Measurements from ENCODE around the gene PIR. TPM values are rescaled to one million over a fixed set of nuclear protein-coding genes. Genes with fewer than 3 reads are reported as not detected.

PIR gene
- total RNA-seq, 1 donor from 2014 or later, result 4.9 TPM

DNA sequence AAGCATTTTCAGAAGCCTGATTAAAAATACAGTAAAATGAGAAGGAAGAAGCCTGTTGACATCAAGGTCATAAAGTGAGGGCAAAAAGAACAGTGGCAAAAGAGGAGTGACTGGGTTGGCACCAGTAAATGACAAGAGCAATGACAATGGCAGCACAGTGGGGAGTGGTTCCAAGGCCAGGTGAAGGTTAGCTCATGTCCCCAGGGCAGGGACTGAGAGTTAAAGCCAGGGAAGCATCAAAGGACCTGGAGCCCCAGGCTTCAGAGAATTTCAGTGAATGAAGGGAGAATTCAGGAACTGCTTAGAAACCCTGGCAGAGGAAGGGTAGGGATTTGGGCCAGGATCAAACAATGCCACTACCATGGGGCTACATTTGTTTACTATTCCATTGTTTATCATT, 149.0 kb downstream of the PIR start:
- TF ChIP-seq, protein P1, sequence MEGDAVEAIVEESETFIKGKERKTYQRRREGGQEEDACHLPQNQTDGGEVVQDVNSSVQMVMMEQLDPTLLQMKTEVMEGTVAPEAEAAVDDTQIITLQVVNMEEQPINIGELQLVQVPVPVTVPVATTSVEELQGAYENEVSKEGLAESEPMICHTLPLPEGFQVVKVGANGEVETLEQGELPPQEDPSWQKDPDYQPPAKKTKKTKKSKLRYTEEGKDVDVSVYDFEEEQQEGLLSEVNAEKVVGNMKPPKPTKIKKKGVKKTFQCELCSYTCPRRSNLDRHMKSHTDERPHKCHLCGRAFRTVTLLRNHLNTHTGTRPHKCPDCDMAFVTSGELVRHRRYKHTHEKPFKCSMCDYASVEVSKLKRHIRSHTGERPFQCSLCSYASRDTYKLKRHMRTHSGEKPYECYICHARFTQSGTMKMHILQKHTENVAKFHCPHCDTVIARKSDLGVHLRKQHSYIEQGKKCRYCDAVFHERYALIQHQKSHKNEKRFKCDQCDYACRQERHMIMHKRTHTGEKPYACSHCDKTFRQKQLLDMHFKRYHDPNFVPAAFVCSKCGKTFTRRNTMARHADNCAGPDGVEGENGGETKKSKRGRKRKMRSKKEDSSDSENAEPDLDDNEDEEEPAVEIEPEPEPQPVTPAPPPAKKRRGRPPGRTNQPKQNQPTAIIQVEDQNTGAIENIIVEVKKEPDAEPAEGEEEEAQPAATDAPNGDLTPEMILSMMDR (IDR thresholded peaks at IDR 0.05; ENCODE audit: insufficient read depth, low read length, poor library complexity, severe bottlenecking), result no peak
- Histone ChIP-seq H3K36me3 (ENCODE audit: control insufficient read depth, insufficient read depth, low read length) (no peaks in the 10 kb centered on the region), H3K27me3 (ENCODE audit: control insufficient read depth, insufficient read depth, low read length) (no peaks in the 10 kb centered on the region), H3K4me3 (ENCODE audit: low read depth, low read length) (no peak overlapping the region)
- DNase-seq (ENCODE audit: low read depth), result no peak

DNA sequence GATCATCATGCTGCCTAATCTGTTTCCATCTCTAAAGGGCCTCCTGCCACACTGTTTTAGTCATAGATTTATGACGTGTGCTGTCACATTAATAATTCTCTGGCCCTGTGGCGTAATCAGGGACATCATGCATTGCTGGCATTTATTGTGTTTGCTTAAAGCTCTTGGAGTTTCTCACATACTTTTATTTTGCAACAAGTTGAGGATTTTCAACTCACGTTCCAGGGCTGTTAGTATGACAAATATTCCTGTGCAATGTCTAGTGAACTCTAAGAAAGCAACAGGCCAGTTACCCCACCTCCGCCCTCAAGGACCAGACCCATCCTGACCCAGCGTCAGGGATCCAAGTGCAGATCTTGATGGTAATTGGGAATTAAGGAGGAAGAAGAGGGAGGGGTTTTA, 150.1 kb downstream of the PIR start:
- Histone ChIP-seq H3K36me3 (ENCODE audit: control insufficient read depth, insufficient read depth, low read length) (no peaks in the 10 kb centered on the region), H3K27me3 (ENCODE audit: control insufficient read depth, insufficient read depth, low read length) (no peaks in the 10 kb centered on the region), H3K4me3 (ENCODE audit: low read depth, low read length) (no peak overlapping the region)
- TF ChIP-seq, protein P1 (IDR thresholded peaks at IDR 0.05; ENCODE audit: insufficient read depth, low read length, poor library complexity, severe bottlenecking), result no peak
- no peak for DNase-seq (ENCODE audit: low read depth)

DNA sequence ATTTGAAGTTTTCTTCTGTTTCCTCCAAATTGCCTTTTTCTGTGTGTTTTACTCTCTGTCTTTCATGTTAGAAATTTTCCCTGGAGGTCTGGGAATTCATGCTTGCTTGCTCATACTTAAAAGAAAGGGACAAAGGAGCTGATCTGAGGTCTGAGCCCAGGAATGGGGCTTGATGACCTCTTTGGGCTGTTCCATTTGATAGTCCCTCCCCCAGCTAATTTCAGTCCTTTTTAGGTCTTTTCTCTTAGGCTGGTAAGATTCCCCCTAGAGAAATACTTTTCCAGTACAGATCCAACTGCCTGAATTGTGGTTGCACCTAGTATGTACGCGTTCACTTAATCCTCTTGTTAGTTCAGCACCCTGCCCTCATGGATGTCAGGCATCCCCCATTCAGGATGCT, 152.3 kb downstream of the PIR start:
- no peak for DNase-seq (ENCODE audit: low read depth)
- no peak overlapping the region for H3K4me3 ChIP-seq (ENCODE audit: low read depth, low read length)
- no peaks in the 10 kb centered on the region for H3K27me3 ChIP-seq (ENCODE audit: control insufficient read depth, insufficient read depth, low read length)
- no peaks in the 10 kb centered on the region for H3K36me3 ChIP-seq (ENCODE audit: control insufficient read depth, insufficient read depth, low read length)
- TF ChIP-seq, protein P1 (IDR thresholded peaks at IDR 0.05; ENCODE audit: insufficient read depth, low read length, poor library complexity, severe bottlenecking), result no peak

DNA sequence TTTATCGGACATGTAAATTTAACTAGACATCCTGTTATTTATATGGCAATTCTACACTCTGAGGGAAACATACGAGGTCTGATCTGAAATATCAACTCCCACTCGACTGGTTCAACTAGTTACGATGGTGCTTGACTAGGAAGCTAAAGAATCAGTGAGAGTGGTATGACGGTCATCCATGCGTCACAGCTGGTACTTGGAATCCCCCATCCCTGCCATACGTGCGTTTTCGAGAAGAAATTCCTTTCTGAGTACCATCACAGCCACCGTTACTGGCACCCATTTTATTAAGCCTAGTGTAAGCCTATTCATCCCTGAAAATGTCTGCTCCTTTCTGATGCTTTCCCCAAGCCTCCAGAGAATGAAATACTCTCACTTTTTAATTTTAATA, 157.1 kb downstream of the PIR start:
- peak; percentile 29 for DNase-seq (ENCODE audit: low read depth)
- Histone ChIP-seq H3K27me3 (ENCODE audit: control insufficient read depth, insufficient read depth, low read length) (no peaks in the 10 kb centered on the region), H3K4me3 (ENCODE audit: low read depth, low read length) (peak overlapping the region; percentile 39), H3K36me3 (ENCODE audit: control insufficient read depth, insufficient read depth, low read length) (no peaks in the 10 kb centered on the region)
- TF ChIP-seq, protein P1 (IDR thresholded peaks at IDR 0.05; ENCODE audit: insufficient read depth, low read length, poor library complexity, severe bottlenecking), result no peak

DNA sequence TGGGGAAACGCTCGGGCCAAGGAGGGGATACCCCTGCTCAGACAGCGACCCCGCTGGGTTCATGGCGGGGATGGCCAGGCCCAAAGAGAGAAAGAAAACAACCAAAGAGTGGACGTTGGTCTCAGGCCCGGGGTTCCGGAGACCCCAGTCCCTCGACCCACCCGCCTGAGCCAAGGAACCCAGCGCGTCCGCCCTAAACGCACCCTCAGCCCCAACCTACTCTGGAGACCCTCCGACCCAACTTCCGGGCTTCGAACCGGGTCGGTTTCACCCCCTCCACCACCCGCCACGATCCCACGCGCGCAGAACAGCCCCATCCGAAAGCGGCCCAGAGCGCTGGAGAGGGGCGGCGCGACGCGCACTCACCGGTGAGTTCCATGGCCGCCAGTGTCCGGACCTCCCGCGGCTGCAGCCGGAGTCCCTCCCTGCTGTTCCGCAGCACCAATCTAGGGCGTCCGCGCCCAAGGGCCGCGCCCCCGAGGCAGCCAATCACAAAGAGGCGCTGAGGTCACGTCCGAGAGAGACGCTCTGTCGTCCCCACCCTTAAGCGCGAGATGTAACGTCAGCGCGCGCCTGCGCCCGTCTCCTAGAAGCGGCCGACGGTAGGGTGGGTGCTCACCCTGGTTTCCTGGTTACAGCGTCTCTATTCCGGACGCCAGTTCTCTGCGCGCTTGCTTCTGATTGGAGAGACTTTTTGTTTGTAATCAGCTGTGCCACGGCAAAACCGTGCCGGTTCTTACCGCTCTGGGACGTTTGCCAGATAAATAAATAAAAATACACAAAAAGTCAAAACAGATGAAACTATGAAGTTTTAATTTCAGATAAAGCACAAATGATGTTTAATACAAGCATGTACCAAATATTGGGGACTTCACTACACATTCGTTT, 157.8 kb downstream of the PIR start, which contains the start of gene PIGA:
Gene PIGA (minus strand): TSS at position 389 of the 888 bp plus-strand sequence. CDS start 3,593 bp downstream, outside the sequence.
- no peaks in the 10 kb centered on the region for H3K27me3 ChIP-seq (ENCODE audit: control insufficient read depth, insufficient read depth, low read length)
- no peaks in the 10 kb centered on the region for H3K36me3 ChIP-seq (ENCODE audit: control insufficient read depth, insufficient read depth, low read length)
- peak within 1 kb of the TSS; percentile 67 for H3K4me3 ChIP-seq (ENCODE audit: low read depth, low read length)
- peak; percentile 80 for DNase-seq (ENCODE audit: low read depth)
- TF ChIP-seq, protein P1 (IDR thresholded peaks at IDR 0.05; ENCODE audit: insufficient read depth, low read length, poor library complexity, severe bottlenecking), result no peak

Other genes with a start within 250 kb of the PIR start
- gene ASB9, start 223.2 kb downstream of the PIR start, total RNA-seq, result 0.25 and 3.6 TPM in 2 replicates
- not detected in 2 replicates for gene ASB11, start 177.7 kb downstream of the PIR start, total RNA-seq
- gene PIGA, start 157.8 kb downstream of the PIR start, total RNA-seq, result 15.5 and 18.6 TPM in 2 replicates
- not detected in 2 replicates for gene VEGFD, start 108.9 kb downstream of the PIR start, total RNA-seq
- not detected in 2 replicates for gene BMX, start 7.5 kb upstream of the PIR start, total RNA-seq
- 0.14 TPM in 1 of 2 replicates, not detected in the other for gene ACE2, start 107.6 kb upstream of the PIR start, total RNA-seq
- 0.50 and 2.0 TPM in 2 replicates for gene CLTRN, start 171.5 kb upstream of the PIR start, total RNA-seq
- gene CA5B, start 244.9 kb upstream of the PIR start, total RNA-seq, result 6.1 and 8.4 TPM in 2 replicates

Measured in kidney epithelial cell (primary cell).